22Rv1 (cell line): ENCODE measurements around the gene ANO9.

Experiments used
- CTCF ChIP-seq: fragments of 450-650 bp; IDR thresholded peaks from 2 replicates; pipeline ENCODE4 v1.5.1; 2017; ENCODE audit warnings: mild to moderate bottlenecking
- ZFX ChIP-seq: fragments of 450-650 bp; IDR thresholded peaks from 2 replicates; pipeline ENCODE4 v1.6.1; 2017; ENCODE audit warnings: antibody characterized with exemption, borderline replicate concordance

GRCh38 chr11:451738-452137, 9.9 kb upstream of the ANO9 start:
- no peak for TF ChIP-seq CTCF
- TF ChIP-seq ZFX = no peak
